ENCODE measurements around the gene LTA. TPM values are rescaled to one million over a fixed set of nuclear protein-coding genes. Genes with fewer than 3 reads are reported as not detected.
A peak's percentile ranks its signal among the peaks of the same experiment; 100 is the strongest.

Gene LTA
- total RNA-seq, 1 donor from 2014 or later, result 1.9 TPM

GRCh38 chr6:31541658-31542521, 30.2 kb upstream of the LTA start, which contains the start of gene DDX39B:
Gene DDX39B, minus strand, starts transcription at chr6:31542003. Its CDS starts 1,471 bp downstream, at chr6:31540532.
- DNase-seq (ENCODE audit: low spot score), result peak; percentile 96

- no peak for DNase-seq (ENCODE audit: low spot score)
Observed at GRCh38 chr6:31543639-31544038, 28.4 kb upstream of the LTA start.

DNA sequence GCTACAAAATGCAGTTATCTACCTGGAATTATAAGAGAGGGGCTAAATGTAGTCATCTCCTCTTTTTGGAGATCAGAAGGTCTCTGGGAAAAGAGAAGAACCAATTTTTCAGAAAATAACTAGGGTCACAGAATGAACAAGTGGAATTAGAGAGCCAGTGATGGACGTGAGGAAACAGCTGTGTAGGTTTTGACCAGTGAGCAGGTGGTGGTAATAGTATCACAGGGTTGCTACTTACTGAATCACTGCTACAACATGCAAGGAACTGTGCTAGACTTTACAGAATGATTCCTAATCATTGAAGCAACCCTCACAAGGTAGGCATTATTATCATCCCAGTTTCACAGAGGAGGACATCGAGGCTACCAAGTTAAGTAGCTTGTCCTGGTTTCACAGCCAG, 27.4 kb upstream of the LTA start:
- no peak for DNase-seq (ENCODE audit: low spot score)

GRCh38 chr6:31545291-31545690, 26.8 kb upstream of the LTA start:
- no peak for DNase-seq (ENCODE audit: low spot score)

DNA sequence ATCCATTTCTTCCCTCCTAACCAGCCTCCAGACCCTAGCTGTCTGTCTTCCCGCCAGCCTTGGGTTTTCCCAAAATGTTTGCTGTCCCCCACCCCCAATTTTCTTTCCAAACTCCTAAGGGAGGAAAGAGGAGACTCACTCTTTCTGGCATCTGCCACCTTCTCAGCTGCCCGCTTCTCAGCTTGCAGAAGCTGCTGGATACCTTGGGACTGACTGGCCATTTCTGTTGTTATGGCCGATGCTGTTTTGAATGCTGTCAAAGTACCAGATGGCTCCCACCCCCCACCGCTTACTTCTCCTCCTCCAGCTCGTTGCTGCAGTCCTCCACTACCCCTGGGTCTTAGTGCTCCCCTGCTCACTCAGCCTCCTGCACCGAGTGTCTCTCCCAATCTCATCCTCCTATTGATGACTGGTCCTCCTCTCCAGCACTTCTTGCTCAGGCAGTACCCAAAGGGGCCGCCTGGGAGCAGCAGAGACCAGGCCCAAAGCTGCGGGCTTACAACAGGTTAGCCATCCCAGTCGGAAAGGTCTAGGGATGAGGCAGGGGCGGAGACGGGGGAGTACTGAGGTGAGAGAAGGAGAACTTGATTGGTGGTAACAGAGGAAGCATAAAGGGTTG, 25.6 kb upstream of the LTA start, which contains the start of gene ATP6V1G2:
Gene ATP6V1G2 (minus strand): TSS at position 270 of the 619 bp plus-strand sequence. CDS start 49 bp downstream, at position 221.
- DNase-seq (ENCODE audit: low spot score), result peak; percentile 91

DNA sequence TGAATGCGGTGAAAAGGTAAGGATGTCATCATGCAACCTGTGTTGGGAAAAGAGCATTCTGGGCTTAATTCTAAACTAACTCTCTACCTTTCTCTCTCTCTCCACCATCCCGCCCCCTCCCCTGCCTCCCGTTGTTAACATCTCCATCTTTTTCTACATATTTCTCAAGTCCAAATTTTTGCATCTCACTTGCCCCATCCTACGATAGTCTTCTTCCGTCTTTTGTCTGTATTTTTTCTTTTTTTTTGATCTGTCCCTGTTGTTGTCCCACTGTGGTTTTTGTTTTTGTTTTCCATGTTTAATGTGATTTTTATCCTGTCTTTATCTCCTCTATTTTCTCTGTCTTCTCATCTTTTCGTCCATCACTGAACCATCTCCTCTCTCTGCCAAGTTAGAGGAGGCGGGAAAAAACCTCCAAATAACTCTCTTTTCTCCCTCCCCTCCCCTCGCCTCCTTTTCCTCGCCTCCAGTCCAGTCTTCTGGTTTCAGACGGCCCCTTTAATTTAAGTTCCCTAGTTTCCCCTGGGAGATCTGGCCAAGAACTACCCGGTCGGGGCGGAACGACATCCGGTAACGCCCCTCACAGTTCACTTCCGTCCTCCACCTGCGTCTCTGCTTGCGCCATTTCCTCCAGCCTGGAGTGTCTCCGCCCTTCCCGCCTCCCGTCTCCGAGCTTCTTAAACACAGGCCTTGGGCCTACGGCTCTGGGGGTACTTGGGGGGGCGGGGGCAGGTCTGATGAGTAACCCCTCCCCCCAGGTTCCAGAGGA, 24.9 kb upstream of the LTA start, which contains the start of gene NFKBIL1:
Gene NFKBIL1 (plus strand): TSS at position 651 of the 769 bp plus-strand sequence. CDS start 87 bp downstream, at position 738.
- DNase-seq (ENCODE audit: low spot score), result peak; percentile 95

GRCh38 chr6:31547727-31548543, 24.2 kb upstream of the LTA start:
- no peak for DNase-seq (ENCODE audit: low spot score)

DNA sequence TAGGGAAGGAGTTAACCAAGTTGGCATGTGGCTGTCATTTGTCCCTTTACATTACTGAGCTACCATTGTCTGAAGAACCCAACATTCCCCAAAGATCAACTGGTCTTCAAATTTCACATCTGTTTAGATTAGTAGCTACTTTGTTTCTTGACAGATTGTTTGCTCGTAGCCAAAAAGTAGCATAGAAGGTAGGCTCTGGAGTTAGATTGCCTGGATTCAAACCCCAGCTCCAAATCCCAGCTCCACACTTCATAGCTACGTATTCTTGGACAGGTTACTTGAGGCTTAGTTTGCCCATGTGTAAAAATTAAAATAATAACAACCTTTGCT, 23.6 kb upstream of the LTA start:
- no peak for DNase-seq (ENCODE audit: low spot score)

GRCh38 chr6:31551371-31551770, 20.7 kb upstream of the LTA start:
- DNase-seq (ENCODE audit: low spot score), result peak; percentile 52

- no peak for DNase-seq (ENCODE audit: low spot score)
Observed at GRCh38 chr6:31556307-31556706, 15.8 kb upstream of the LTA start.

DNA sequence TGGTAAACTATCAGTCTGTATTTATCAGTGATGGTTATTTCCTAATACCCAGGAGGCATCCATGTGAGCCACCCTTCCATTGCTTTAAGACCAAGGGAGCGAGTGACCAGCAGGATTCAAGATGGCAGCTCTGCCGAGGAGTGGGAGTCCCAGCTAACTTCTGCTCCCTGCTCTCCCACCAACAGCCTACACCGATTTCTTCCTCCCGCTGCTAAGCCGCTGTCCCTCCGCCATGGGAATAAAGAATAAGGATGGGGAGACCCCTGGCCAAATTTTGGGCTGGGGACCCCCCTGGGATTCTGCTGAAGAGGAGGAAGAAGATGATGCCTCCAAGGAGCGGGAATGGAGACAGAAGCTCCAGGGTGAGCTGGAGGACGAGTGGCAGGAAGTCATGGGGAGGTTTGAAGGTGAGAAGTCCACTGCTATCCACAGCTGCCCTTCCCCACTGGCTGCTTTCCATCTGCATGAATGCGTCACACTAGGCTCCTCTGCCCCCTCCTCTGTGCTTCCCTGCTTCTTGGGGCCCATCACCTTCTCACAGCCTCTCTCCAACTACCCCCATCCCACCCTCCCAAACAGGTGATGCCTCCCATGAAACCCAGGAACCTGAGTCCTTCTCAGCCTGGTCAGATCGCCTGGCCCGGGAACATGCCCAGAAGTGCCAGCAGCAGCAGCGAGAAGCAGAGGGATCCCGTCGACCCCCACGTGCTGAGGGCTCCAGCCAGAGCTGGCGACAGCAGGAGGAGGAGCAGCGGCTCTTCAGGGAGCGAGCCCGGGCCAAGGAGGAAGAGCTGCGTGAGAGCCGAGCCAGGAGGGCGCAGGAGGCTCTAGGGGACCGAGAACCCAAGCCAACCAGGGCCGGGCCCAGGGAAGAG, 14.4 kb upstream of the LTA start:
- DNase-seq (ENCODE audit: low spot score), result no peak

- no peak for DNase-seq (ENCODE audit: low spot score)
Observed at GRCh38 chr6:31558318-31558625, 13.8 kb upstream of the LTA start.

GRCh38 chr6:31558631-31559500, 13.2 kb upstream of the LTA start:
- DNase-seq (ENCODE audit: low spot score), result no peak

DNA sequence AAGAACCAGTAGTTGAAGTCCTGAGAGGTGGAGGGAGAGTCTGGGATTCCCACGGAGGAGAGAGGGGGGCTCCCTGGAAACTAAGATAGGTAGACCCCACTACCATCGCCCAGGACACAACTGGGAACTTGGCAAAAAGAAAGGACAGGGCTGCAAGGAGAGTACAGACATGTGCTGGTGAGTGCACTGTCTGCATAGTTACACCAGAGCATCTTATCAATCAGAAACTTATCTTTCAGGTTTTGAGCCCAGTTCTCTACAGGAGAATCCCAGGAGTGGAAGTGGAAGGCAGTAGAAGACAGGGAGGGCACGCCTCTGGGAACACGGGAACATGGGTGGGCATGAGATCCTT, 12.5 kb upstream of the LTA start:
- DNase-seq (ENCODE audit: low spot score), result no peak

DNA sequence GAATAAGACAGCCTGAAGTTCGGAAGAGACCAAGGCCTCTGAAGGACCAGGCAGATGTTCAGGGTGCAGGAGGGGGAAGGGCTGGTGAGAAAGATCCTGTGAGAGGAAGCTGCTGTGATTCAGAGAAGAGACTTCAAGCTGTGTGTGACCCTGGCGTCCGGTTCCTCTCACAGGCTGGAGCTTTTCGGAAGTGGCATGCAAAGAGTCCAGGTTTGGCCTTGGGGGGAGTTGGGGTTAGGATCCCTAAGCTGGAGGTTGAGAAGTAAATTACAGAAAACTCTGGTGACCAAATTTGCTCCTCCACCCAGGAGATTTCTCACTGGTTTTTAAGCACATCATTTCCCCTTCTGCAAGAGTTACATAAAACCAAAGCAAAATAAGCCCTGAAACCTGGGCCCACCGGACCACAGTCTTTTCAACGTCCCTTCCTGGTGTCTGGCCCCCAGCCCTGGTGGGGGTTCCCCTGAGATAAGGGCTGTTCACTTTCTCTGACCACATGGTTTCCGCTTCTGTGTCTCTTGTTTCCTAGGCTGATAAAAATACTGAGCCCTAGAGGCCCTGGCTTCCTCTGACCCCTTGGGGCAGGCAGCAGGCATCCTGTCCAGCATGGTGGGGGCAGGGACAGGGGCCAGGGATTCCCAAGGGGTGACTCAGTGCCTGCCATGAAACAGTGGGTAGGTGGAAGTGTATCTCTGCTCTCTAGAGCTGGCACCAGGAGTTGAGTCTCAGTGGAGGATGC, 12.0 kb upstream of the LTA start:
- DNase-seq (ENCODE audit: low spot score), result peak; percentile 37

DNA sequence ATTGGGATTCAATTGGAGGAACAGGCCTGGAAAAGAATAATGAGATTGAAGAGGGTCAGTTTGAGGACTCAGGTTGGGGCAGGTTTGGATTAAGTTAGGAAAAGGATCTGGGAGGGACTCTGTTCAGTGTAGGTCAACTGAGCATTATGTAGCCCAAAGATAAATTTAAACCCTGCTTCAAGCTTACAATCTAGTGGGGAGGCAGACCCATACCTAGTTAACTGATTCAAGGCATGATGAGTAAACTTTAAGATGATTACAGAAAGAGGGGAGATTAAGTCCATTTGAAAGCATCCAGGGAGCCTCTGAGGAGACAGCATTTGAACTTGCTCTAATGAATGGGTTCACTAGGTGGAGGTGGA, 11.4 kb upstream of the LTA start:
- no peak for DNase-seq (ENCODE audit: low spot score)

DNA sequence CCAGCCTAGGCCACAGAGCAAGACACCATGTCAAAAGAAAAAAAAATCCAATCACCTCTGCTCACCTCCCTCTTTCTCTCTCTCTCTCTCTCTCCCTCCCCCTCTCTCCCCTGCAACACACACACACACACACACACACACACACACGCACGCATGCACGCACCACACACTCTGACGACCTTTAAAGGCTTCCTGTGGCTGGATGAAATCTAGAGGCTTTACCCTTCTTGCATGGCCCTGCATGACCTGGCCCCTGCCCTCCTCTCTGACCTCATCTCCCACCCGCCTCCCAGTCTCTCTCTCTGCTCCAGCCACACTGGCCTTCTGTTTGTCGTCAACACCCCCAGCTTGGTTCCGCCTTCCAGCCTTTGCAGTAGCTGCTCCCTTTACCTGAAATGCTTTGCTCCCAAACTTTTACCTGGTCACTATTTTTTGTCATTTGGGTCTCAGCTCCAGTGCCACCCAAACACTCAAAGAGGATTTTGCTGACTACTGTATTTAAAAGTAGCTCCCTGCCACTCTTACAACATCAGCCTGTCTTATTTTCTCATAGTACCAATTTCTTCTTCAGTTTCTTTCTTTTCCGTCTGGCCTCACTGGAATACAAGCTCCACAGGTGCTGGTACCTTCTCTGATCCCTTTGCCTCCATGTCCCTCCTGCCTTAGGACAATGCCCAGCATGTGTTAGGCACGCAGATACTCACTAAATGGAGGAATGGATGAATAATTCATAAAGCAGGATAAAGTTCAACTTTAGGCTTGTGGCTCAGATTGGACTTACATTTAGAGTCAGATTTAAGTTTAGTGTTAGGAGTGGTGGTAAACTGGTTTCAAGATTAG, 4.3 kb upstream of the LTA start:
- DNase-seq (ENCODE audit: low spot score), result no peak

- DNase-seq (ENCODE audit: low spot score), result no peak
Observed at GRCh38 chr6:31568537-31568961, 3.5 kb upstream of the LTA start.

All from mucosa of gallbladder (tissue), 1 donor.